Uterus (tissue), 4 donors: ENCODE results near the gene TTLL12. TPM values are rescaled to one million over a fixed set of nuclear protein-coding genes. Genes with fewer than 3 reads are reported as not detected.

Experiments
- DNase-seq, 2 donors: peaks; one replicate each; pipeline ENCODE4 v3.0.0-alpha.2; 2019 to 2020
- H3K27ac ChIP-seq, 2 donors: fragments of 200-600 bp; sonication (generic); 1 replicate in 1 of 2; 2 replicates in 1 of 2; pipeline ENCODE4 v1.5.1; 2016 to 2018
- H3K27me3 ChIP-seq, 2 donors: fragments of 200-600 bp; sonication (generic); one replicate each; pipeline ENCODE4 v1.5.1; 2018 to 2019; ENCODE audit warnings: control low read depth in 1 of 2
- H3K36me3 ChIP-seq, 2 donors: fragments of 200-600 bp; sonication (generic); one replicate each; pipeline ENCODE4 v1.5.1; 2019; ENCODE audit warnings: control low read depth in 1 of 2
- H3K4me1 ChIP-seq, 2 donors: fragments of 200-600 bp; sonication (generic); one replicate each; pipeline ENCODE4 v1.5.1; 2018 to 2019; ENCODE audit warnings: control low read depth in 1 of 2
- H3K4me3 ChIP-seq, 2 donors: fragments of 200-600 bp; sonication (generic); 1 replicate in 1 of 2; 2 replicates in 1 of 2; pipeline ENCODE4 v1.5.1; 2018 to 2019; ENCODE audit warnings: mild to moderate bottlenecking in 1 of 2
- H3K9me3 ChIP-seq, 2 donors: fragments of 200-600 bp; sonication (generic); one replicate each; pipeline ENCODE4 v1.5.1; 2019; ENCODE audit warnings: control low read depth in 1 of 2
- CTCF ChIP-seq, 4 experiments: fragments of 200-600 bp in 2 of 4; fragments of 450-650 bp in 2 of 4; sonication (generic) in 2 of 4; IDR thresholded peaks; one replicate each; pipeline ENCODE4 v1.5.1; 2016 to 2019; ENCODE audit warnings: antibody characterized with exemption in 4 of 4, mild to moderate bottlenecking in 2 of 4, moderate library complexity in 1 of 4
- POLR2A ChIP-seq, 2 donors: fragments of 450-650 bp; IDR thresholded peaks; one replicate each; pipeline ENCODE4 v1.6.1; 2016; ENCODE audit warnings: antibody characterized with exemption in 2 of 2, mild to moderate bottlenecking in 1 of 2, moderate library complexity in 1 of 2
- intact Hi-C: fragments of 100-400 bp; cut with DNase I; formaldehyde crosslinking; loops from one replicate; pipeline ENCODE4 v1.15.1; 2023; ENCODE audit warnings: low total_unique reads
- total RNA-seq, 4 donors: library from RNA; depleted of rRNA in 3 of 4; stranded (reverse); fragments of >200 nt in 3 of 4; gene quantifications; one replicate each; pipeline versions ENCODE4 v1.1.0 to v1.2.4, GENCODE V29; 2014 to 2023
- donor health status: DM: yes; HTN: yes; CAD: no.

TTLL12 gene
- total RNA-seq, 4 donors from 2014 or later: 6.7 to 29.7 (median 17.3) TPM

GRCh38 chr22:43128928-43129424, 58.0 kb downstream of the TTLL12 start:
- intact Hi-C loops: no loop called here
- H3K4me3 ChIP-seq: no peak overlapping the region
- H3K9me3 ChIP-seq: no peaks in the 10 kb centered on the region
- no peak overlapping the region for H3K27ac ChIP-seq
- no peak for DNase-seq
- H3K27me3 ChIP-seq: no peaks in the 10 kb centered on the region
- no peaks in the 10 kb centered on the region for H3K4me1 ChIP-seq
- no peaks in the 10 kb centered on the region for H3K36me3 ChIP-seq
- no peak for TF ChIP-seq POLR2A (IDR thresholded peaks at IDR 0.05)

GRCh38 chr22:43128116-43128515, 58.8 kb downstream of the TTLL12 start:
- no peaks in the 10 kb centered on the region for H3K27me3 ChIP-seq
- H3K27ac ChIP-seq: no peak overlapping the region
- no peaks in the 10 kb centered on the region for H3K9me3 ChIP-seq
- no peaks in the 10 kb centered on the region for H3K4me1 ChIP-seq
- TF ChIP-seq POLR2A (IDR thresholded peaks at IDR 0.05) (no peak), CTCF (IDR thresholded peaks at IDR 0.05) (no peak)
- intact Hi-C loops: no loop called here
- H3K4me3 ChIP-seq: no peak overlapping the region
- DNase-seq: no peak
- H3K36me3 ChIP-seq: no peaks in the 10 kb centered on the region

- Histone ChIP-seq H3K36me3 (no peaks in the 10 kb centered on the region), H3K27me3 (no peaks in the 10 kb centered on the region), H3K4me3 (no peak overlapping the region), H3K9me3 (no peaks in the 10 kb centered on the region), H3K4me1 (no peaks in the 10 kb centered on the region), H3K27ac (no peak overlapping the region)
- no peak for TF ChIP-seq CTCF (IDR thresholded peaks at IDR 0.05)
- TF ChIP-seq POLR2A (IDR thresholded peaks at IDR 0.05): no peak
- intact Hi-C loops: no loop called here
- no peak for DNase-seq
Measured at GRCh38 chr22:43127166-43127908, 59.6 kb downstream of the TTLL12 start.

GRCh38 chr22:43126501-43127165, 60.3 kb downstream of the TTLL12 start:
- intact Hi-C loops: no loop called here
- TF ChIP-seq POLR2A (IDR thresholded peaks at IDR 0.05) (no peak), CTCF (IDR thresholded peaks at IDR 0.05) (no peak)
- no peak overlapping the region for H3K27ac ChIP-seq
- H3K9me3 ChIP-seq: no peaks in the 10 kb centered on the region
- no peaks in the 10 kb centered on the region for H3K4me1 ChIP-seq
- DNase-seq: no peak
- no peak overlapping the region for H3K4me3 ChIP-seq
- H3K27me3 ChIP-seq: no peaks in the 10 kb centered on the region
- H3K36me3 ChIP-seq: no peaks in the 10 kb centered on the region

- no peak for TF ChIP-seq CTCF (IDR thresholded peaks at IDR 0.05)
- no peaks in the 10 kb centered on the region for H3K27me3 ChIP-seq
- H3K9me3 ChIP-seq: no peaks in the 10 kb centered on the region
- no peak for DNase-seq
- no peak overlapping the region for H3K4me3 ChIP-seq
- intact Hi-C loops: no loop called here
- no peaks in the 10 kb centered on the region for H3K4me1 ChIP-seq
- no peaks in the 10 kb centered on the region for H3K36me3 ChIP-seq
- no peak overlapping the region for H3K27ac ChIP-seq
Measured at GRCh38 chr22:43118953-43119458, 67.9 kb downstream of the TTLL12 start.
